ENCODE data around the gene E2F4.

Gene E2F4

DNA sequence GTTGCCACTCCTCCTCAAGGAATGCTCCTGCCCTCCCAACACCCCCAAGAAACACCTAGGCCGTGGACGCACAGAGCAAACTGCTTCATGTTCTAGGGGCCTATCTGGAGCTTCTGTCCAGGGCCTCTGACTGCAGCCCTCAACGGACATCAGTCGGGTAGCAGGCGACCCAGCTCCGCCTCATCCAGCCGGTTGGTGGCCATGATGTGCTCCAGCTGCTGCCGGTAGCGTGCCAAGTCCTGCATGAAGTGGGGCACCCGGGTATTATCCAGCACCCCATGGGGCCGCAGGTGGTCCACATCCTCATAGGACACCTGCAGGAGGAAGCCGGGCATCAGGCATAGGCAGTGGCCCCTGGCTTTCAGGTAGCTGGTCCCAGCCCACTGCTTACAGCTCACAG, 15.3 kb upstream of the E2F4 start:
- no peak overlapping the region for H3K27ac ChIP-seq (ENCODE audit: insufficient read depth, low read depth, low read length, poor library complexity, severe bottlenecking)
- peaks cover 80% of the 10 kb centered on the region for H3K27me3 ChIP-seq (ENCODE audit: control insufficient read depth, insufficient read depth, low read length, poor library complexity, severe bottlenecking)
- no peaks in the 10 kb centered on the region for H3K9me3 ChIP-seq (ENCODE audit: control insufficient read depth, low read length)
- no peak overlapping the region for H3K4me3 ChIP-seq (ENCODE audit: insufficient read depth, low read depth, low read length)
- peaks cover 9% of the 10 kb centered on the region for H3K4me1 ChIP-seq (ENCODE audit: control insufficient read depth, insufficient read depth, low read length)
- no peaks in the 10 kb centered on the region for H3K36me3 ChIP-seq (ENCODE audit: control insufficient read depth, insufficient read depth, low read length)
- WGBS, 2 experiments, result 93 to 94% methylated on average over 12 of the region's 12 CpGs

DNA sequence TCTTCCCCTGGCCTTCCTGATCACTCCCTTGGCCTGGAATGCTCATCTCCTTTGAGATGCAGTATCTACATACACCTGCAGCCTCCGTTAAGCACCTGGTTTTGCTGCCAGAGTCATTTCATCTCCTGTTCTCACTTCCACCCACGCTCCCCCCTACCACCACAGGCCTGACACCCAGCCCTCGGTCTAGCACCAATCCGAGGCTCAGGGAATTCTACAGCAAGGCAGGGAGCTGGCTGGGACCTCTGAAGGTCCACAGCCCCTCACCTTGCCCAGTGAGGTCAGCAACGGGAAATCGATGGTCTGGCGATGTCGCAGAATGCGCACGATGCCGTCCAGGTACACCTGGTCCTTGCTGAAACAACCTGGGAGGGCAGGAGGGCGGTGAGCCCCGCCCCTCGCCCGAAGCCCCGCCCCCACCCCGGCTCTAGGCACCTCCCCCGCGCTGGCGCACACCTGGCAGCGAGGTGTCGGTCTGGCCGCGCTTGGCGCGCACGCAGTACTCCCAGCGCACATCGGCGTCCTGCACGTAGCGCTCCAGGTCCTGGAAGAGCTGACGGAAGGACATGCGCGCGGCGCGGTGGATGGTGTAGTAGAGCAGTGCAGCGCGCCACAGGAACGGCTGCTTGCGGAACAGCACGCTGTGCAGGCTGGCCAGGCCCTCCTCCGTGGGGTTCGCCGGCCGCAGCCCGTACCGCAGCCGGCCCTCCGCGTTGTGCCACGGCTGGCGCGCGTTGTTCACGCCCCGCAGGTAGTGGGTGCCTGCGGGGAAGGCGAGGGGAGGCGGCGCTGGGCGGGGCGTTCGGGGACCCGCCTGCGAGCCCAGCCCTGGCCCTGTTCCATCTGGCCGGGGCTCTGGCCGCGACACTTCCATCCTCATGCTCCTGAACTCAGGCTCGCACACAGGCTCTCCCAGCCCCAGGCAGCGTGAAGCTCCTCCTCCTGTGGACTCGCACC, 13.9 kb upstream of the E2F4 start:
- Histone ChIP-seq H3K9me3 (ENCODE audit: control insufficient read depth, low read length) (no peaks in the 10 kb centered on the region), H3K27ac (ENCODE audit: insufficient read depth, low read depth, low read length, poor library complexity, severe bottlenecking) (no peak overlapping the region), H3K36me3 (ENCODE audit: control insufficient read depth, insufficient read depth, low read length) (no peaks in the 10 kb centered on the region), H3K4me1 (ENCODE audit: control insufficient read depth, insufficient read depth, low read length) (peaks cover 9% of the 10 kb centered on the region), H3K27me3 (ENCODE audit: control insufficient read depth, insufficient read depth, low read length, poor library complexity, severe bottlenecking) (peaks cover 66% of the 10 kb centered on the region), H3K4me3 (ENCODE audit: insufficient read depth, low read depth, low read length) (no peak overlapping the region)
- WGBS, 2 experiments, result 6 to 8% methylated on average over 73 of the region's 73 CpGs

DNA sequence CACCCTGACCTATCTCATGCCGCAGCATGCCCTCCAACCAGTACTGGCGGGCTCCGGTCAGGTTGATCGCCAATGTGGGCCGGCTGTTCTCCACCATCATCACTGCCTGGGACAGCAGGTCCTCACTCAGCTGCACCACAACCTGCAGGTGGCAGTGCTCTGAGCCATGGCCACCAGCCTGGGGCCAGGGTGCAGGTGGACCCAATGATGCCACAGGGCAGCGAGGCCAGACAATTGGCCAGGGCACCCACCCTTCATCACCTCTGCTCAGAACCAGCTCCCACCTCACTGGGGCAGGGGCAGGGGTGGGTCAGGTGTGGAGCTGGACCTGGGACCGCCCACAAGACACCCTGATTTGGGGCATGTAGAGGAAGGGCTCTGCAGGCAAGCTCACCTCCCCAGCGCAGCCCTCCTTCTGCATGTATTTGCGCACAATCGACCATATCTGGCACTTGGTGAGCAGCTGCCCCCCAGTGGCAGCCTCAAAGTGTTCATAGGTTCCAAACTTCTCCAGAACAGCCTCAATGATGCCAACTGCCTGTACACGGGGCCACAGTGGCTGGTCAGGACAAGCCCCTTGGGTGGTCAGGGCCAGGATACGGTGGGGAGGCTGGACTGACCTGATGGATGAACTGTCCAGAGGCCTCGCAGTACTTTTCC, 12.4 kb upstream of the E2F4 start:
- H3K36me3 ChIP-seq (ENCODE audit: control insufficient read depth, insufficient read depth, low read length), result no peaks in the 10 kb centered on the region
- no peaks in the 10 kb centered on the region for H3K4me1 ChIP-seq (ENCODE audit: control insufficient read depth, insufficient read depth, low read length)
- peaks cover 57% of the 10 kb centered on the region for H3K27me3 ChIP-seq (ENCODE audit: control insufficient read depth, insufficient read depth, low read length, poor library complexity, severe bottlenecking)
- no peaks in the 10 kb centered on the region for H3K9me3 ChIP-seq (ENCODE audit: control insufficient read depth, low read length)
- H3K27ac ChIP-seq (ENCODE audit: insufficient read depth, low read depth, low read length, poor library complexity, severe bottlenecking), result no peak overlapping the region
- 94% methylated on average over 13 of the region's 13 CpGs for WGBS, 2 experiments
- H3K4me3 ChIP-seq (ENCODE audit: insufficient read depth, low read depth, low read length), result no peak overlapping the region

DNA sequence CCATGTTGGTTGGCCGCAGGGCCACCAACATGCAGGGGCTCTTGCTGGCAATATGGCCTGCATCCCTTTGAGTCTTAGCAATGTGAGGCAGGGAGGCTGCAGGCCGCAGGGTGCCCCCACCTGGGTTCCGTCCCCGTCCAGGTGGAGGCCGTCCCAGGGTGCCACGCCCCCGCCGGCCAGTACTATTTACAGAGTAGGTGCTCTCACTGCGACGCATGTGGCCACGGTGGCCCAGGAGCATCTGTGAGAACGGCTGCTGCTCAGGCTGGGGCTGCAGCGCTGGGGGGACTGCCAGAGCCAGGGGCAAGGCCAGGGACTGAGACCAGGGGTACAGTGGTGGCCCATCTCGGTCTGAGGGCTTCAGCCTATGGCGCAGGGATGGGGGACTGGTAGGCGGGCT, 11.8 kb upstream of the E2F4 start:
- peaks cover 57% of the 10 kb centered on the region for H3K27me3 ChIP-seq (ENCODE audit: control insufficient read depth, insufficient read depth, low read length, poor library complexity, severe bottlenecking)
- WGBS, 2 experiments, result 93 to 94% methylated on average over 16 of the region's 16 CpGs
- no peaks in the 10 kb centered on the region for H3K9me3 ChIP-seq (ENCODE audit: control insufficient read depth, low read length)
- H3K4me1 ChIP-seq (ENCODE audit: control insufficient read depth, insufficient read depth, low read length), result peaks cover 5% of the 10 kb centered on the region
- H3K27ac ChIP-seq (ENCODE audit: insufficient read depth, low read depth, low read length, poor library complexity, severe bottlenecking), result no peak overlapping the region
- no peaks in the 10 kb centered on the region for H3K36me3 ChIP-seq (ENCODE audit: control insufficient read depth, insufficient read depth, low read length)
- no peak overlapping the region for H3K4me3 ChIP-seq (ENCODE audit: insufficient read depth, low read depth, low read length)

DNA sequence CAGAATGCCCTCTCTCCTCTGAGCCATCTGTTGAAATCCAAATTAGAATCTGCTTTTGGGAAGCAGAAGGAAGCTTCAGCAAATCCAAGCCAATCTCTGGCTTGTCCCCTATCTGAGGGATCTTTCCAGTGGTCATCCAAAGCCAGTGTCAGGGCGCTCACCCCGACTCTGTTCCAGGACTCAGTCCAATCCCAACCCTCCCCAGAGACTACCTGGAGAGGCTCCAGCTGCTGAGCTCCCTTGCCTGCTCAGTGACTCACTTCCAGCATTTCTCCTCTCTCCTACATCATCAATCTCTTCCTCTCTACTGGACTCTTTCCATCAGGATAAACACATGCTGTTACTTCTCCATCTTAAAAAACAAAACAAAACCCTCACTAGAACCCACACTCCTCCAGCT, 10.6 kb upstream of the E2F4 start:
- Histone ChIP-seq H3K27ac (ENCODE audit: insufficient read depth, low read depth, low read length, poor library complexity, severe bottlenecking) (no peak overlapping the region), H3K36me3 (ENCODE audit: control insufficient read depth, insufficient read depth, low read length) (no peaks in the 10 kb centered on the region), H3K9me3 (ENCODE audit: control insufficient read depth, low read length) (no peaks in the 10 kb centered on the region), H3K4me1 (ENCODE audit: control insufficient read depth, insufficient read depth, low read length) (peaks cover 7% of the 10 kb centered on the region), H3K27me3 (ENCODE audit: control insufficient read depth, insufficient read depth, low read length, poor library complexity, severe bottlenecking) (peaks cover 57% of the 10 kb centered on the region), H3K4me3 (ENCODE audit: insufficient read depth, low read depth, low read length) (no peak overlapping the region)
- WGBS, 2 experiments, result 93 to 100% methylated on average over 2 of the region's 2 CpGs

DNA sequence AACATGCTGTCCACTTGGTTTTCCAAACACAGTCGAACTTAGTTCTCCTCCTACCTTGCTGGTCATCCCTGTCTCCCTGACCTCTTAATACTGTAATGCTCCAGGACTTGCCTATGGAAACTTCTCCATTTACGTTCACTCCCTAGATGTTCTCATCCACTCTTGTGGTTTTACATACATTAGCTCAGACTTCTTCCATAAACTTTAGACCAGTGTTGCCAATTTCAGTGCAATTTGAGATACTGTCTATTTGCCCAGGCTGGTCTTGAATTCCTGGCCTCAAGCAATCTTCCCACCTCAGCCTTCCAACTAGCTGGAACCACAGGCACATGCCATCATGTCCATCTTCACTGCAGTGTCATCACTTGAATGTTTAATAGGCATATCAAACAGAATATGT, 9.7 kb upstream of the E2F4 start:
- H3K27ac ChIP-seq (ENCODE audit: insufficient read depth, low read depth, low read length, poor library complexity, severe bottlenecking), result no peak overlapping the region
- no peaks in the 10 kb centered on the region for H3K36me3 ChIP-seq (ENCODE audit: control insufficient read depth, insufficient read depth, low read length)
- no peak overlapping the region for H3K4me3 ChIP-seq (ENCODE audit: insufficient read depth, low read depth, low read length)
- WGBS, 2 experiments, result 85 to 92% methylated on average over 2 of the region's 2 CpGs
- H3K27me3 ChIP-seq (ENCODE audit: control insufficient read depth, insufficient read depth, low read length, poor library complexity, severe bottlenecking), result peaks cover 51% of the 10 kb centered on the region
- H3K9me3 ChIP-seq (ENCODE audit: control insufficient read depth, low read length), result no peaks in the 10 kb centered on the region
- H3K4me1 ChIP-seq (ENCODE audit: control insufficient read depth, insufficient read depth, low read length), result peaks cover 15% of the 10 kb centered on the region

DNA sequence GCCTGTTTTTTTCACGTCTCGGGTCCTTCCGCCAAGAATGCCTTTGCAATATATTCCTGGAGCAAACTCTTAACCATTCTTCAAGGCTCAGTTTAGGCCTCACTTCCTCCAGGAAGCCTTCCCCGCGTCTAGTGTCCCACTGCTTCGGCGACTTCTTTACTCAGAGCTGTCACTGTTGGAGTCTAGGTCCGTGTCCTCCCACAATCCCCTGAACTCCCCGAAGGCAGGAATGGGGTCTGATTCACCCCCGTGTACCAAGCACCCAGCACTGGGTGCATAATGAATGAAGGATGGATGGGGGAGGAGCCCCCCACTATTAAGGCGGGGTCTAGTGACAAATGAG, 8.7 kb upstream of the E2F4 start:
- Histone ChIP-seq H3K9me3 (ENCODE audit: control insufficient read depth, low read length) (no peaks in the 10 kb centered on the region), H3K27ac (ENCODE audit: insufficient read depth, low read depth, low read length, poor library complexity, severe bottlenecking) (peak overlapping the region; percentile 96), H3K36me3 (ENCODE audit: control insufficient read depth, insufficient read depth, low read length) (no peaks in the 10 kb centered on the region), H3K27me3 (ENCODE audit: control insufficient read depth, insufficient read depth, low read length, poor library complexity, severe bottlenecking) (peaks cover 41% of the 10 kb centered on the region), H3K4me3 (ENCODE audit: insufficient read depth, low read depth, low read length) (peak overlapping the region; percentile 83), H3K4me1 (ENCODE audit: control insufficient read depth, insufficient read depth, low read length) (peaks cover 15% of the 10 kb centered on the region)
- 10 to 16% methylated on average over 11 of the region's 11 CpGs for WGBS, 2 experiments

DNA sequence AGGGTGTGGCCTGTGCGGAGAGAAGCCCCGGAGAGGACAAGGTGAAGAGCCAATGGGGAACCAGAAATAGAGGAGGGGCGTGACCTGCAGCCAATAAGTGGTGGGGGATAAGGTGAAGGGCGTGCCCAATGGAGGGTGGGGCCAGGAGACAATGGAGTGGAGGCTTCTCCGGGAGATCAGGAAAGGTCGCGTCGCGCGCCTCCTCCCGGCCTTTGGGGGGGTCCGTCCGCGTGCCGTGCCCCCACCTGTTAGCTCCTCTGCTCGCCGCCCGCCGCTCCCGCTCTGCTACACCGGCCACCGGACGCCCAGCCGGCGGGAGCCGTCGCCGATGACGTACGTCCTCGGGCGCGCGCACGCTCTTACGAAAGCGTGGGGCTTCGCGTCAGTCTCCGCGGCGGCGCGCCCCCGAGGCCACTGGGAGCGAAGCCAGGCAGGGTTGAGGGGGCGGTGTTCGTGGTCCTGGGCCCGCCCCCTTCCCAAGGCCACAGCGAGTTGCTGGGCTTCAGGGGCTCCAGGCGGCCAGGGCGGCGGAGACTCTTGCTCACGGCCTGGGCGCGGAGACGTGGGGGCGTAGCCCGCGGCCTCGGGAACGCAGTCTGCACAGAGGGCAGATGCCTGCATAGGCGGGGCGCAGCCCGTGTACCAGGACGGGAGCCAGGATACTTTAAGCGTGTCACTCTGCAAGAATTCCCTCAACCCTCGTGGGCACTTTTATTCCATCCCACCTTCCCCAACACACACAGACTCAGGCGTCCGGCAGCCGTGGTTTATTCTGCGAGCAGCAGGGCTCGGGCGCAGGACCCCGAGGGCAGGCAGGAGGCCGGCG, 8.1 kb upstream of the E2F4 start, which contains the start of gene MATCAP1:
Gene MATCAP1 (minus strand): TSS at position 337 of the 826 bp plus-strand sequence. CDS start 3,353 bp downstream, outside the sequence.
- no peaks in the 10 kb centered on the region for H3K36me3 ChIP-seq (ENCODE audit: control insufficient read depth, insufficient read depth, low read length)
- H3K4me3 ChIP-seq (ENCODE audit: insufficient read depth, low read depth, low read length), result peak within 1 kb of the TSS; percentile 83
- H3K4me1 ChIP-seq (ENCODE audit: control insufficient read depth, insufficient read depth, low read length), result peaks cover 15% of the 10 kb centered on the region
- 0 to 1% methylated on average over 77 of the region's 77 CpGs for WGBS, 2 experiments
- peaks cover 35% of the 10 kb centered on the region for H3K27me3 ChIP-seq (ENCODE audit: control insufficient read depth, insufficient read depth, low read length, poor library complexity, severe bottlenecking)
- H3K27ac ChIP-seq (ENCODE audit: insufficient read depth, low read depth, low read length, poor library complexity, severe bottlenecking), result peak within 1 kb of the TSS; percentile 96
- H3K9me3 ChIP-seq (ENCODE audit: control insufficient read depth, low read length), result no peaks in the 10 kb centered on the region

DNA sequence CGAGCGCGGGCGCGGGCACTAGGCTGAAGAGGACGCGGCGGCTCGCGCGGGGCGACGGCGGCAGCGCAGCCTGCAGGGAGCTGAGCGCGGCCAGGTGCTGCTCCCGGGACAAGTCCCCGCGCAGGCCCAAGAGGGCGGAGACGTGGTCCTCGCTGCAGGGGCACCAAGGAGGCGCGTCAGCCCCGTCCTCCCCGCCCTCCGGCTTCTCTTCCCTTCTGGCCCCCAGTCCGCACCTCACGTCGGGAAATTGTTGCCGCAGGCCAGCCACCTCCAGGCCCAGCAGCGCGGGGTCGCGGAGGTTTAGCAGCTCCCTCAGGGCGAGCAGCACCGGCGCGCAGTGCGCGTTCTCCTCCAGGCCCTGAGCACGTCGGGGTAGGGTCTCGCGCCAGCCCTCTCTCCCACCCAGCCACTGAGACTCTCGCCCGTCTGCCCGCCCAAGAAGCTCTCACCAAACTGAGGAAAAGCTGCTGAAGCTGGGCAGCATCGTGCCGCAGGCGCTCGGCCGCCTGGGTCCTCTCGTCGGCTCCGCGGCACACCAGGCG, 7.4 kb upstream of the E2F4 start:
- H3K27ac ChIP-seq (ENCODE audit: insufficient read depth, low read depth, low read length, poor library complexity, severe bottlenecking), result no peak overlapping the region

More for the DNA sequence above, 7.4 kb upstream of the E2F4 start:
- Histone ChIP-seq H3K4me3 (ENCODE audit: insufficient read depth, low read depth, low read length) (peak overlapping the region; percentile 83), H3K36me3 (ENCODE audit: control insufficient read depth, insufficient read depth, low read length) (no peaks in the 10 kb centered on the region), H3K9me3 (ENCODE audit: control insufficient read depth, low read length) (no peaks in the 10 kb centered on the region), H3K4me1 (ENCODE audit: control insufficient read depth, insufficient read depth, low read length) (peaks cover 15% of the 10 kb centered on the region), H3K27me3 (ENCODE audit: control insufficient read depth, insufficient read depth, low read length, poor library complexity, severe bottlenecking) (peaks cover 29% of the 10 kb centered on the region)
- WGBS, 2 experiments, result 12 to 14% methylated on average over 59 of the region's 59 CpGs

All from ectodermal cell (in vitro differentiated cells).